Measurements from ENCODE around the gene RIPOR3. TPM values are rescaled to one million over a fixed set of nuclear protein-coding genes. Genes with fewer than 3 reads are reported as not detected.
A peak's percentile ranks its signal among the peaks of the same experiment; 100 is the strongest.

Gene RIPOR3
- total RNA-seq, 1 experiment from 2014 or later = 0.46 TPM

- no peak overlapping the region for H3K56ac ChIP-seq (ENCODE audit: insufficient read length, low read depth, low read length)
- no peak overlapping the region for H3K4me2 ChIP-seq (ENCODE audit: insufficient read depth, insufficient read length, low read length)
- H3K18ac ChIP-seq (ENCODE audit: insufficient read length, low read depth, low read length) = no peak overlapping the region
- H2BK20ac ChIP-seq (ENCODE audit: low read depth, low read length, poor library complexity, severe bottlenecking) = no peak overlapping the region
- no peaks in the 10 kb centered on the region for H3K4me1 ChIP-seq (ENCODE audit: insufficient read depth, low read length)
- H3K14ac ChIP-seq (ENCODE audit: insufficient read depth, low read length) = no peak overlapping the region
- H3K23me2 ChIP-seq (ENCODE audit: insufficient read length, low read depth, low read length, poor library complexity, severe bottlenecking) = no peaks in the 10 kb centered on the region
- H3K4ac ChIP-seq (ENCODE audit: low read depth, low read length) = no peak overlapping the region
- H3K9me3 ChIP-seq (ENCODE audit: control insufficient read depth, low read depth, low read length) = no peaks in the 10 kb centered on the region
- no peak overlapping the region for H3K9ac ChIP-seq (ENCODE audit: extremely low read depth, insufficient read length, low read length)
- H2BK15ac ChIP-seq (ENCODE audit: low read depth, low read length) = no peak overlapping the region
- no peak for DNase-seq
- no peaks in the 10 kb centered on the region; a peak in 1 of 5 replicates for H3K9me3 Mint-ChIP-seq
- no peak overlapping the region for H2BK12ac ChIP-seq (ENCODE audit: insufficient read length, low read depth, low read length)
- no peaks in the 10 kb centered on the region for H3K79me2 ChIP-seq (ENCODE audit: insufficient read depth, low read length)
- H3K36me3 Mint-ChIP-seq (ENCODE audit: insufficient read depth in 1 of 3, low read depth in 3 of 3) = no peaks in the 10 kb centered on the region; a peak in 1 of 7 replicates
- no peaks in the 10 kb centered on the region for H3K79me1 ChIP-seq (ENCODE audit: insufficient read depth, low read depth, low read length, poor library complexity, severe bottlenecking)
- no peak overlapping the region for H4K5ac ChIP-seq (ENCODE audit: insufficient read length, low read depth, low read length)
- H3K4me3 Mint-ChIP-seq = no peak overlapping the region
- H4K20me1 ChIP-seq (ENCODE audit: control insufficient read depth, insufficient read depth, insufficient read length) = no peaks in the 10 kb centered on the region
- no peak overlapping the region for H2AK5ac ChIP-seq (ENCODE audit: insufficient read length, low read length)
- no peak overlapping the region for H4K8ac ChIP-seq (replicated peaks; ENCODE audit: insufficient read length, low read depth, low read length)
- TF ChIP-seq CTCF (conservative IDR thresholded peaks at IDR 0.05) = no peak
- H3K4me1 Mint-ChIP-seq = peaks cover 9 to 14% of the 10 kb centered on the region in 2 experiments
- no peaks in the 10 kb centered on the region for H3K27me3 Mint-ChIP-seq (ENCODE audit: low read depth)
- peak overlapping the region in 1 of 3 experiments; percentile 4; a peak in 1 of 7 replicates for H3K27ac Mint-ChIP-seq
- H3T11ph ChIP-seq (ENCODE audit: low read length) = no peak overlapping the region
- no peak overlapping the region for H2BK120ac ChIP-seq (ENCODE audit: low read depth, low read length, poor library complexity, severe bottlenecking)
- H2BK5ac ChIP-seq (ENCODE audit: insufficient read length, low read length) = no peak overlapping the region
- no peaks in the 10 kb centered on the region for H3K27me3 ChIP-seq (ENCODE audit: insufficient read depth, low read length)
- no peak overlapping the region for H3K23ac ChIP-seq (ENCODE audit: insufficient read length, low read depth, low read length)
- WGBS (ENCODE audit: extremely low coverage, insufficient read length, low lambda C conversion rate) = no CpG with 5 or more reads among the region's 5 CpGs
- H4K91ac ChIP-seq (ENCODE audit: insufficient read length, low read depth, low read length) = no peak overlapping the region
- H3K27ac ChIP-seq (ENCODE audit: insufficient read length, low read depth, low read length) = no peak overlapping the region
- H2AFZ ChIP-seq (ENCODE audit: low read length) = no peak overlapping the region
Observed at GRCh38 chr20:50543326-50543725, 148.0 kb downstream of the RIPOR3 start.
